Chondrocyte (in vitro differentiated cells): ENCODE results near the gene CORO1C. TPM values are rescaled to one million over a fixed set of nuclear protein-coding genes. Genes with fewer than 3 reads are reported as not detected.
"Not testable (repeated sequence)": the region's sequence is repeated elsewhere in the genome, so short reads cannot be mapped to it uniquely, and the experiment has no call there.

ENCODE experiments used
- DNase-seq: peaks from one replicate; pipeline ENCODE4 v3.0.0; 2021; ENCODE audit warnings: mixed read lengths, low spot score
- H3K27ac Mint-ChIP-seq: one replicate; pipeline ENCODE4 v1.8.0; 2021; ENCODE audit warnings: mild to moderate bottlenecking, moderate library complexity, mixed read lengths; ENCODE audit not compliant: unreplicated experiment
- H3K27me3 Mint-ChIP-seq: 2 replicates; pipeline ENCODE4 v1.8.0; 2021; ENCODE audit warnings: low read depth, mixed read lengths
- H3K36me3 Mint-ChIP-seq: 2 replicates; pipeline ENCODE4 v1.8.0; 2021; ENCODE audit warnings: low read depth, mixed read lengths
- H3K4me1 Mint-ChIP-seq: 2 replicates; pipeline ENCODE4 v1.8.0; 2021; ENCODE audit warnings: low read depth, mild to moderate bottlenecking, mixed read lengths
- H3K4me3 Mint-ChIP-seq: one replicate; pipeline ENCODE4 v1.8.0; 2021; ENCODE audit warnings: mild to moderate bottlenecking, moderate library complexity, mixed read lengths; ENCODE audit not compliant: unreplicated experiment
- H3K9me3 Mint-ChIP-seq: 2 replicates; pipeline ENCODE4 v1.8.0; 2021; ENCODE audit warnings: low read depth, mixed read lengths
- total RNA-seq: library from RNA; stranded (reverse); gene quantifications from 3 replicates; pipeline ENCODE4 v1.2.1, GENCODE V29; 2021
- TF ChIP-seq, protein P1 (sequence below): fragments of 200-600 bp; sonication (generic); IDR thresholded peaks from 2 replicates; pipeline ENCODE4 v1.5.0; 2021; ENCODE audit warnings: antibody characterized with exemption, mild to moderate bottlenecking, moderate library complexity

Gene CORO1C
- total RNA-seq, 1 donor from 2014 or later, result 336 TPM

DNA sequence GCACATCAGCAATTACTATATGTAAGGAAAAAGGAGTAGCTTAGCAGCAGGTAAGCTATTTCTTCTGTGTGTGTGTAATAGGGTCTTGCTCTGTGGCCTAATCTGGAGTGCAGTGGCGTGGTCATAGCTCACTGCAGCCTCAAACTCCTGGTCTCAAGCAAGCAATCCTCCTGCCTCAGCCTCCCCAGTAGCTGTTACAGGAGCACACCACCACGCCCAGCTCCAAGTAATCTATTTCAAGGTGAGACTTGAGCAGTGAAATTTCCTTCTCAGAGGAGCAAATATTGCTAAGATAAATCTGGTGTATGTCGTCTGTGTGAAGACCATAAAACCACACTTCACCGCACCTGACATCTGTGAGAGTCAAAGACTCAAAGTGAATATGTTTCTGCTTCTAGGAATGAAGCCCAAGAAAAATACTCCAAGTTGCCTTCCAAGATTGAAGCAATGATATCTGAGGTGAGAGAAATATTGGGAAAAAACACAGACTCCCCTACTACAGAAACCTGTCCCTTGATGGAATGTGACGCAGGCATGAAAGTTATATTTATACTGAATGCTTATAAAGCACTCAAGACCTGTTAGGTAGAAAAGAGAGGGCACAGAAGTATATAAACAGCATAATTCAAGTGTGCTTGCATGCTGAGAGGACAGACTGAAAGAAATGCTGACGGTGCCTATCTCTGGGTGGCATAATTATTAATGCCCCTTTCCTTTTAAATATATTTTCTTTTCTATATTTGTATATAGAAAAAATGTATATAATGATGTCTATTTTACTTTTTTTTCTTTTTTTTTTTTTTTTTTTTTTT lies 95.1 kb downstream of the CORO1C start:
- Mint-ChIP-seq H3K9me3 (no peaks in the 10 kb centered on the region), H3K4me3 (no peak overlapping the region), H3K36me3 (peaks cover 7% of the 10 kb centered on the region), H3K4me1 (peaks cover 46% of the 10 kb centered on the region), H3K27me3 (no peaks in the 10 kb centered on the region), H3K27ac (no peak overlapping the region)
- TF ChIP-seq, protein P1, sequence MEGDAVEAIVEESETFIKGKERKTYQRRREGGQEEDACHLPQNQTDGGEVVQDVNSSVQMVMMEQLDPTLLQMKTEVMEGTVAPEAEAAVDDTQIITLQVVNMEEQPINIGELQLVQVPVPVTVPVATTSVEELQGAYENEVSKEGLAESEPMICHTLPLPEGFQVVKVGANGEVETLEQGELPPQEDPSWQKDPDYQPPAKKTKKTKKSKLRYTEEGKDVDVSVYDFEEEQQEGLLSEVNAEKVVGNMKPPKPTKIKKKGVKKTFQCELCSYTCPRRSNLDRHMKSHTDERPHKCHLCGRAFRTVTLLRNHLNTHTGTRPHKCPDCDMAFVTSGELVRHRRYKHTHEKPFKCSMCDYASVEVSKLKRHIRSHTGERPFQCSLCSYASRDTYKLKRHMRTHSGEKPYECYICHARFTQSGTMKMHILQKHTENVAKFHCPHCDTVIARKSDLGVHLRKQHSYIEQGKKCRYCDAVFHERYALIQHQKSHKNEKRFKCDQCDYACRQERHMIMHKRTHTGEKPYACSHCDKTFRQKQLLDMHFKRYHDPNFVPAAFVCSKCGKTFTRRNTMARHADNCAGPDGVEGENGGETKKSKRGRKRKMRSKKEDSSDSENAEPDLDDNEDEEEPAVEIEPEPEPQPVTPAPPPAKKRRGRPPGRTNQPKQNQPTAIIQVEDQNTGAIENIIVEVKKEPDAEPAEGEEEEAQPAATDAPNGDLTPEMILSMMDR, result no peak
- no peak for DNase-seq

DNA sequence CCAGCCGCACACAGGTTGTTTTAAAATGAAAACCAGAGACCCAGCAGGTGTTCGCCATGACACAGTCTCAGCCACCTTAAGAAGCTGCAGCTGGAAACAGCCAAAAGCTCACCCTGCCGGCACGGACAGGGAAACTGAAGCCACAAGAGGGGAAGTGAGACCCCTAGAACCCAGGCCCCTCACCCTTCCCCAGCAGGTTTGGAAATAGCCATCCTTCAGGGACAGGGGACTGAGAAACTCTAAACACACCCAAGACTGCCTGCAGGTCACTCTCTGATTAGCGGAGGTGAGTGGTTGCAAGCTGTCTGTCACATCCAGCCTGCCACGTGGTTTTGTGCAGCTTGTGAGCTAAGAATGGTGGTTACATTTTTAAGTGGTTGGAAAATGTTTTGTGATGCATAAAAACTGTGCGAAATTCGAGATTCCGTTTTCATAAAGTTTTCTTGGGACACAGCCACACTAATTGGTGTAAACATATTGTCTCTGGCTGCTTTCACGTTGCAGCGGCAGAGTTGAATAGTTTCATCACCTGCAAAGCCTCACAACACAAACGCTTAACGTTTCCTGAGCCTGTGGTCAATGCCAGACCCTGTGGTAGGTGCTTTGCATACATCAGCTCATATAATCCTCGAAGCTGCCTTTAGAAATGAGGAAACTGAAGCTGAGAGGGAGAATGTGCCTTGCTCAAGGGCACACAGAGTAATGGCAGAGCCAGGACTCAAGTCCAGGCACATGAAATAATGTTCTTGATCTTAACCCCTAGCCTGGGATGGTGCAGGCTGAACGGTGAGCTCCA lies 95.9 kb downstream of the CORO1C start:
- Mint-ChIP-seq H3K36me3 (peaks cover 5% of the 10 kb centered on the region), H3K9me3 (no peaks in the 10 kb centered on the region), H3K4me1 (peaks cover 47% of the 10 kb centered on the region), H3K27ac (no peak overlapping the region), H3K27me3 (no peaks in the 10 kb centered on the region), H3K4me3 (no peak overlapping the region)
- TF ChIP-seq, protein P1, result no peak
- DNase-seq, result no peak

DNA sequence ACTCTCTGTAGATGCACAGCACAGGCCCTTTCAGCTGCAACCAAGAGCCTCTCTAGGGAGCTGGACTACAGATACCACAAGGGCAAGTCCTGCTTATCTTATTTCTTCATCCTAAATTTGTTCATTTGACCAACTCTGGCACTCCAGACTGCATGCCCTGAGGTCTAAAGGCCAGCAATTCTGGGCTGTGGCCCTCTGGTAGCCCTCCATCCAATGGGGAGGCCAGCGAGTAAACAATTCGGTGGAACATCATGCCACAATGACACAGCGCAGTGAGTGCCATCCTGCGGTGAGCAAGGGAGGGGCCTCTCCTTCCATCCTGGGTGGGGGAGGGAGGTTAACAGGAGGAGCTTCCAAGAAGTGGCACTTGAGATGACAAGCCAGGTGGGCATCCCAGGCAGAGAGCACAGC lies 97.0 kb downstream of the CORO1C start:
- no peak for DNase-seq
- TF ChIP-seq, protein P1, result no peak
- Mint-ChIP-seq H3K4me1 (peaks cover 51% of the 10 kb centered on the region), H3K36me3 (peaks cover 2% of the 10 kb centered on the region), H3K9me3 (no peaks in the 10 kb centered on the region), H3K27me3 (no peaks in the 10 kb centered on the region), H3K27ac (no peak overlapping the region), H3K4me3 (no peak overlapping the region)

DNA sequence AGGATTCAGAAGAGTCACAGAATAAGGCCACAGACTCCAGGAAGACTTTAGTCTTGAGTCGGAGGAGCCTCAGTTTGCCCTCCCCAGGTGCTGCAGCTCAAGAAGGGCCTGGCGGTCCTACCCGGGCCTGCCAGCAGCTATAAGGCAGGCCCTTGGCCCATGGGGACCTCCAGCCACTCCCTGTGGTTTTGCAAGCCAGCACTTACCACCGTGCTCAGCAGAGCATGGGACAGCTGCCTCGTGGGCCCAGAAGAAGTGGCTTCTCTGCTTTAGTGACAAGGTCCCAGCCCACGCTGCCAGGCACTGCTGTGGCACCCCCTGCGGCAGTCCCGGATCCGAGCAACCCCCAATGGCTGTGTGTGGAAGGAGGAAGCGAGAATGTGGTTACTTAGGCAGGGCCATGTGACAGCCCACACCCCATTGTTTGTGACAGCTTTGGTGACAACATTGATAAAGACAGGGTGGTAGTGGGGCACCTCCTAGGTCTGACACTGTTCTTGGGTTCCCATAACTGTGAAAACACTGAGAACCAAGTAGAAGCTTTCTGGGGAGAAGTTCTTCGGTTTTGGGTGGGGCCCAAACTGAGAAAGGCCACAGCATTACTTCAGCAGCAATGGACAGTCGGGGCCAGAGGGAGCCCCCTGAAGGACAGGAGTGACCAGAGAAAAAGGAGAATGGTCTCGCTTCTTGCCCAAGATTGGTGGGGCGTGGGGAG lies 97.6 kb downstream of the CORO1C start, which contains the start of gene SELPLG:
Gene SELPLG, minus strand, starts transcription at position 361 of the 715 bp plus-strand sequence. CDS start 9,587 bp downstream, outside the sequence.
- TF ChIP-seq, protein P1, result no peak
- Mint-ChIP-seq H3K4me3 (no peak within 1 kb of the TSS), H3K27me3 (no peaks in the 10 kb centered on the region), H3K27ac (no peak within 1 kb of the TSS), H3K36me3 (no peaks in the 10 kb centered on the region), H3K4me1 (peaks cover 48% of the 10 kb centered on the region), H3K9me3 (no peaks in the 10 kb centered on the region)
- no peak for DNase-seq

DNA sequence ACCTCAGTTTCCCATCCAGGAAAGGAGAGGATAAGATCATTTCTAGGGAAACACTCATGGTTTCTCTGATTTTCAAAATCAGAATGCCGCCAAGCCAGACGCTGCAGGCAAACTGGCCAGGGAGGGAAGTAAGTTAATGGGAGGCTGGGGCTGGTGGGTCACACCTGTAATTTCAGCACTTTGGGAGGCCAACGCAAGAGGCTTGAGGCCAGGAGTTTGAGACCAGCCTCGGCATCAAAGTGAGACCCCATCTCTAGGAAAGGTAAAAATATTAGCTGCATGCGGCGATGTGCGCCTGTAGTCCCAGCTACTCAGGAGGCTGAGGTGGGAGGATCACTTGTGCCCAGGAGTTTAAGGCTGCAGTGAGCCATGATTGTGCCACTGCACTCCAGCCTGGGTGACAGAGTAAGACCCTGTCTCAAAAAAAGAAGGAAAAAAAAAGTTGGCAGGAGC lies 98.2 kb downstream of the CORO1C start:
- Mint-ChIP-seq H3K27ac (no peak overlapping the region), H3K36me3 (no peaks in the 10 kb centered on the region), H3K27me3 (no peaks in the 10 kb centered on the region), H3K9me3 (no peaks in the 10 kb centered on the region), H3K4me1 (peaks cover 49% of the 10 kb centered on the region), H3K4me3 (no peak overlapping the region)
- DNase-seq, result no peak
- TF ChIP-seq, protein P1, result no peak

DNA sequence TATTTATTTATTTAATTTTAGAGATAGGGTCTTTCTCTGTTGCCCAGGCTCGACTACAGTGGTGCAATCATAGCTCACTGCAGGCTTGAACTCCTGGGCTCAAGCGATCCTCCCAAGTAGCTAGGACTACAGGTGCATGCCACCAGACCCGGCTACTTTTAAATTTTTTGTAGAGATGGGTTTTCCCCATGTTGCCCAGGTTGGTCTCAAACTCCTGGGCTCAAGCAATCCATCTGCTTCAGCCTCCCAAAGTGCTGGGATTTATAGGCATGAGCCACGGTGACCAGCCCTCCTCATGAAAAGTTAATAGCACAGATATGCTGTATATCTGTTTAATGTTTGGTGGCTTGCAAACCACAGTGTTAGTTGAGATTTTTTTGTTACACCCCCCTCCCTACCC lies 100.1 kb downstream of the CORO1C start:
- not testable (repeated sequence) for H3K27ac Mint-ChIP-seq, H3K9me3 Mint-ChIP-seq, H3K4me3 Mint-ChIP-seq, DNase-seq, H3K36me3 Mint-ChIP-seq, H3K27me3 Mint-ChIP-seq
- peaks cover 47% of the 10 kb centered on the region for H3K4me1 Mint-ChIP-seq
